ENCODE data around the gene P4HA1.
A peak's percentile ranks its signal among the peaks of the same experiment; 100 is the strongest.
"Not testable (repeated sequence)": the region's sequence is repeated elsewhere in the genome, so short reads cannot be mapped to it uniquely, and the experiment has no call there.

P4HA1 gene

GRCh38 chr10:73096449-73097304 is at the start of gene P4HA1:
TSS of gene P4HA1 (minus strand) at chr10:73096866. CDS start at chr10:73074883, 21,983 bp downstream.
- peak; percentile 95 for DNase-seq (ENCODE audit: low spot score)

- DNase-seq (ENCODE audit: low spot score), result no peak
Observed at GRCh38 chr10:73141603-73142002, 44.9 kb upstream of the P4HA1 start.

DNA sequence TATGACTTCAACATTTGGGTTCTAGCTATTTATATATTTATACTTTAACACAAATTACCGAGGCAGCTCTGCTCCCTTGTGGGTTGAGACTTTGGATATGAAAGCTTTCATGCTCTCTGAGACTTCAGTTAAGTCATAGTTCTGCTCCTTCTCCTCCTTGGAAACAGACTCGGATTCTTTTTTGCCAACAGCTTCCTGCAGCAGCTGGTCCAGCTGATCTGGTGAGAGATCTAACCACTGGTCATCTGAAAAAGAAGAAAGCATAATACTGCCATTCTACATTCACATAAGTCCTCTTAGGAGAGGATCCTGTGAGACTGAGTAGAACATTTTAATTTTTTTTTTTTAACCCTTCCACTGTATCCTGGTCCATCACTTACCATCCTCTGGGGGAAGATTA is 42.6 kb upstream of the P4HA1 start:
- no peak for DNase-seq (ENCODE audit: low spot score)

- no peak for DNase-seq (ENCODE audit: low spot score)
Observed at GRCh38 chr10:73136627-73137026, 40.0 kb upstream of the P4HA1 start.

DNA sequence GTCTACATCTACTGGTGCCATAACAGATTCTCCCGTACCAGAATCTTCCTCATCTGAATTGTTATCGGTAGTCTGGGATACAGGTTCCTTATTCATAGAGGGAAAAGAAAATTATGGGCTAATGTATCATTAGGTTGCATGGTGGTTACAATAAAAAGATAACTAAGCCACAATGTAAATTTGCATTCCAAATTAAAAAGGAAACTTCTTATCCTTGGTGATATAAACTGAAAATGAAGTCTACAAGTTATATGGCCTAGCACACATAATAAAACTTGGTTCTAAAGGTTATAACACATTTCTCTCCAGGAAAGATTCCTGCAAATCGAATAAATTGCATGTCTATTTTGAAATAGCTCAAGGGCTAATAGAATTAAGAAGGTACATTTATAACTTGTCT is 38.1 kb upstream of the P4HA1 start:
- no peak for DNase-seq (ENCODE audit: low spot score)

DNA sequence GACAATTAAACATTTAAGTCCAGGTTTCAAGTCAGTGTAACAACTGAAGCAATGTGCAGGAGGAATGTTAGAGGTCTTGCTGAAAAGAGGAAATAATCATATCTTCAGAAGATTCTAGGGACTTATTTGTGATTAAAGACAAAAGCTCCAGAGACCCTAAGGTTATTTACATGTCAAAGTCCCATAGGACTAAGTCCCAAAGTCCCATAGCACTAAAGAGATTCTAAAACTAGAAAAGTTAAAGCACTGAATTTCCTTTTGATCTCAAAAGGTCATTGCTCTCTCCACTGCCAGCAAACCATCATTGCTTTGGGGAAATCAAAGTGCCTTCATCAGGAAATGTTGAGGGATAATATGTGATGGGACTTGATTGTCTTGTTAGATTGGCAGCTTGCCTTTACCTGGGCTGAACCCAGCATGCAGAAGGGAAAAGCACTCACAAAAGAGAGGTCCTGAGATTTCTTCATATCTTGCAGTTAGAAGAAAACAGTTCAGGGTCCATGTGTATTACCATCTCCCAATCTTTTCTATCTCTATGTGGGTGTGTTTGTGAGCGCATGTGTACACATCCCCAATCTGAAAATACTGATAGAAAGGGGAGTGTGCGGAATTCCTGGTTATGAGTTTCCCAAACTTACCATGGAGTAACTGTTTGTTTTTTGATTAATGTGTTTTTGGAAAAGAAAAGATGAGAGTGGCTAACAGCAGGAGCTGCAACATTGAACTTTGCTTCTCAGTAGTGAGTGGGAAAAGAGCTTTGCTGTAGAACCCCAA is 35.4 kb upstream of the P4HA1 start:
- DNase-seq (ENCODE audit: low spot score), result no peak

- peak; percentile 14 for DNase-seq (ENCODE audit: low spot score)
Observed at GRCh38 chr10:73131301-73131700, 34.6 kb upstream of the P4HA1 start.

DNA sequence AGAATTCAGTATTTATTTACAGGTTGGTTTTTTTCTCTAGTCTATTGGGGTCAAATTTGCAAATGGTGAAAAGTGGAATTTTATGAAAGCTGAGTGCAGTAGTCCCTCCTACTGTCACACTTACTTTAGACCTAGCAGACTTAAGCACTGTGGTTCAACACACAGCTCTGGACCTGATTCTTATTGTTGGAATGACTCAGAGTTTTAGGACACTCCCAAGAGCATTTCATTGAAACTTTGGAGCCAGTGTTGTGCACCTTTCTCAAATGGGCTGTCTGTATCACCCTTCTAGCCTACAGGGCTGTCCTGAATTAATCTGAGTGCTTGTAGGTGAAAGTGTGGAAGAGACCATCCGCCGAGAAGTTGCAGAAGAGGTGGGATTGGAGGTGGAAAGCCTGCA is 29.7 kb upstream of the P4HA1 start:
- no peak for DNase-seq (ENCODE audit: low spot score)

DNA sequence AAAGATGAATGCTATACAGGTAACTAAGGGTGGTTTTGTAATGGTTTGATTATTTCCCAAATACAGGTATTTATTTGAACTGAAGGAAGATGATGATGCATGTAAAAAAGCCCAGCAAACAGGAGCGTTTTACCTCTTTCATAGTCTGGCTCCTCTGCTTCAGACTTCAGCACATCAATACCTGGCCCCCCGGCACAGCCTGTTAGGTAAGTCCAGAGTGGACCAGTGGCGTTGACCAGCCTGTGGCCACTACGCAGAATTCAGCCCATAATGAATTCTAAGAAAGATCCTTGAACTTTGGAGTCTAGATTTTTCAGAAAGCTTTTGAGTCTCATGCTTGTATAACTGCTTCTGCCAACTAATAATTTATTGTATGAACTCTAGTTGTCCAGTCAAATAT is 23.3 kb upstream of the P4HA1 start:
- DNase-seq (ENCODE audit: low spot score), result no peak

DNA sequence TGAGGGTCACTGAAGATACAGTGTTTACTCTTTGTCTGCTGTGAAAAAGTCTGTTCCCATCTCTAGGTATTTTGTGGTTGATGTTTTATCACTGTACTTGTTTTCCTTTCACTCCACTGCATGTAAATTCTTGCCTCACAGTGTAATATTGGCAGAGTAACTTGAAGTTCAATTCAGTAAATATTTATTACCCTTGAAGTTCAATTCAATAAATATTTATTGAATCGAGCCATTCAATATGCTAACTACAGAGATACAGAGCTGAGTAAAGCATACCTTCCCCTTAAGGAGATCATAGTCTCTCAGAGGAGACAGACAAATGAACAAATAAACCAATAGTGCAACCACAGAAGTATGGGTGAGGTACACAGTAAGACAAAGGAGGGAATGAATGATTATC is 22.8 kb upstream of the P4HA1 start:
- no peak for DNase-seq (ENCODE audit: low spot score)

DNA sequence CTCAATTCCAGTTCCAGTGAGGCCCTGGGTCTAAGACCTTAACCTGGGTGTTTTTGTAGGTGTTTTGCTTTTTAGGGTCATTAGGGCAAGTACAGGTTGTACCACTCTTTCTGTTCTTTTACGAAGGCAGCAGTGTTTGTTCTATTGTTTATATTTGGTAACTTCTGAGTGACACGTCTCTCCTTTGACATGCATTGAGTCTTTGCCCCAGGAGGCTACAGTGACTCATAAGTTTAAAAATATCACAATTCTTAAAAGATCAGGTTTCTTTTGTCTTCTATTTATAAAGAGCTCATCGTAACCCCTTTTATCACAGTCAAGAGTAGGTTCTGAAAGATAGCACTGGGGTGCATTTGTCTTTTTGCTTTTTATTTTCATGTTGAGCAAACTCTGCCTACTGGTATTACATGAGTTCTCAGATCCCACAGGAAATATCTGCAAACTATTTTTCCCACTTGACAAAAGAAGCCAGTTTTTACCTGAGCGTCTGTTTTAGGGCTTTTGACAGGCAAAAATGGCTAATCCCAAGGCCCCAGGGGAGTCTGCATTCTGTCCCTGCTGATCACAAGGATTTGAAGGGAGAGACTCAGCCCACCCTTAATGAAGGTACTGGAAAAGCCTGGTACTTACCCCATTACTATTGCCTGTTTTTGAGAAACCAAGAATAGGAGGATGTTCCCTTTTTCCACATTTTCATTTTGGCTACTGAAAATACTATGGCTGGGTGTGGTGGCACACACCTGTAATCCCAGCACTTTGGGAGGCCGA is 21.5 kb upstream of the P4HA1 start:
- DNase-seq (ENCODE audit: low spot score), result peak; percentile 69

- DNase-seq (ENCODE audit: low spot score), result no peak
Observed at GRCh38 chr10:73116017-73116416, 19.4 kb upstream of the P4HA1 start.

GRCh38 chr10:73113551-73113950 is 16.9 kb upstream of the P4HA1 start:
- peak; percentile 59 for DNase-seq (ENCODE audit: low spot score)

DNA sequence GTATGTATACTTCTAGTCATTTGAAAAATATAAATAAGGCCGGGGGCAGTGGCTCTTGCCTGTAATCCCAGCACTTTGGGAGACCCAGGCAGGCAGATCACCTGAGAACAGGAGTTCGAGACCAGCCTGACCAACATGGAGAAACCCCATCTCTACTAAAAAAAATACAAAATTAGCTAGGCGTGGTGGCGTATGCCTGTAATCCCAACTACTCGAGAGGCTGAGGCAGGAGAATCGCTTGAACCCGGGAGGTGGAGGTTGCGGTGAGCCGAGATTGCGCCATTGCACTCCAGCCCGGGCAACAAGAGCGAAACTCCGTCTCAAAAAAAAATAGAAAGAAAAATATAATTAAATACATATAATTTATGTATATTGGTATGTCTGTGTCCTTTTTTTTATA is 15.4 kb upstream of the P4HA1 start:
- not testable (repeated sequence) for DNase-seq (ENCODE audit: low spot score)

DNA sequence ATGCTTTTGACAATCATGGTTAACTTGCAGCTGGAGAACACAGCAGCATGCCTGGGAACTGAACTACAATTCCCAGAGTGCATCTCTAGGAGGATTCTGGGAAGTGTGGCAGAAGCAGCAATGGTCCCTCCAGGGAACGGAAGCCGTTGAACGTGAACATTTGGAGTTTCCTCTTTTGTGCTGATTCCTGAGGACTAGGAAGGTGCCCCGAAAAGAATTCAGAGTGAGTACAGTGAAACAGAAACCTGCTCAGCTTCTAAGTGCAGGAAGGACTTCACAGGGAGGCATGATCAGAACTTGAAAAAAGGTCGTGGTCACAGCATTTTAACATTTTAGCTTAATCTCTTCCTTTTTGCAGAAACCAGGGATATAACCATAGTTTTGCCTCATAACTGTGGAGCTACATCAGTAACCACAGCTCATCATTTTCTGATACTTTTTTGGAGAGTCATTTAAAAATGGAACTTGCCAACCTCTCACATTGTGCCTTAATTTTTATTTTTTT is 13.7 kb upstream of the P4HA1 start, which contains the start of gene NUDT13:
Gene NUDT13 (plus strand): TSS at position 111 of the 505 bp plus-strand sequence. CDS start 3,911 bp downstream, outside the sequence.
- peak; percentile 88 for DNase-seq (ENCODE audit: low spot score)

GRCh38 chr10:73109248-73109652 is 12.6 kb upstream of the P4HA1 start:
- DNase-seq (ENCODE audit: low spot score), result not testable (repeated sequence)

GRCh38 chr10:73106301-73106700 is 9.6 kb upstream of the P4HA1 start:
- DNase-seq (ENCODE audit: low spot score), result no peak

DNA sequence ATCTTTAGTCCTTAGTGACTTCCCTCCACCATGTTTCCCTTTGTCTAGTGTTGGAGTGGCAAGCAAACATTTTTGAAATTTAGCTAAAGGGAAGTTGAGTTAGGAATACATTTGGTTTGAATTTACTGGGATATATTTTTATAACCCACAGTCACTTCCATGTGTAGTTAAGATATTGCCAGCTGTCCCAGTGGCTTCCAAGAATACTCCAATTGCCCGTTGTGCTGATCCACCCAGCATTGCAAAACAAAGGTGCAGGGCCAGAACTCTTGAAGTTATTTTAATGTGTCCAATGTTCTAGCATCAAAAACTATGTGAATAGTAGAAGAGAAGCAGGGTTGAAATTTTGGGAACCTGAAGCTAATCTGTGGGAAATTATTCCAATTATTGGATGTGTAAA is 2.5 kb upstream of the P4HA1 start:
- DNase-seq (ENCODE audit: low spot score), result no peak

DNA sequence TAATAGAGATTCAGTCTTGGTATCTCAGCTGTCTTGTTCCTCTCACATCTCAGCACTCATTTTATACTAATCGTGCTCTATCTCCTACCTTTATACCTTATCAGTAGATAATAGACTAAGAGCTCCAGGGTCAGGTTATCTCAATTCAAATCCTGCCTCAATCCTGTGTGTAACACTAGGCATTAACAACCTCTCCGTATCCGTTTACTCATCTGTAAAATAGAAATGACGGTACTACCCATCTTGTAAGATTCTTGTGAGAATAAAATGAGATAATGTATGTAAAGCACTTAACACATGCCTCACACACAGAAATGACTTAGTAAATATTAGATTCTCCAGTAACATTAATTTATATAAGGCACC is 622 bp upstream of the P4HA1 start:
- no peak for DNase-seq (ENCODE audit: low spot score)

DNA sequence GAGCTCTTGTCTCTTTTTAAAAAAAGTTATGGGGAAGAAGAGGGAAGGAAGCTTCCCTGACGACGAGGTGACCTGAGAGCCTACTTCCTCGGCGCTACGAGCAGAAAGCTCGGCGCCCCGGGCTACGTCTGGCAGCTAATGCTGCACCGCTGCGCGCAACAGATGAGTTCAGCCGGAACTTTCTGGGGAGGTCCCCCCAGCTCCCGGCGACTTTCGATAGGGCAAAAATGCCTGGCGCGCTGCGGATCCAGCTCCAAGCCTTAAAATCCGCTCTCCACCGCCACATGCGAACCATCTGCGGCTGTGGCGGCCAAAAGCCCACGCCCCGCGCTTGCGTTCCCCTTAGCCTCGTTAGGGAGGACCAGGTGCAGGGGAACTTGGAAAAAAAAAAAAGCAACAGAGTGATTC is 621 bp downstream of the P4HA1 start:
- DNase-seq (ENCODE audit: low spot score), result peak; percentile 74

DNA sequence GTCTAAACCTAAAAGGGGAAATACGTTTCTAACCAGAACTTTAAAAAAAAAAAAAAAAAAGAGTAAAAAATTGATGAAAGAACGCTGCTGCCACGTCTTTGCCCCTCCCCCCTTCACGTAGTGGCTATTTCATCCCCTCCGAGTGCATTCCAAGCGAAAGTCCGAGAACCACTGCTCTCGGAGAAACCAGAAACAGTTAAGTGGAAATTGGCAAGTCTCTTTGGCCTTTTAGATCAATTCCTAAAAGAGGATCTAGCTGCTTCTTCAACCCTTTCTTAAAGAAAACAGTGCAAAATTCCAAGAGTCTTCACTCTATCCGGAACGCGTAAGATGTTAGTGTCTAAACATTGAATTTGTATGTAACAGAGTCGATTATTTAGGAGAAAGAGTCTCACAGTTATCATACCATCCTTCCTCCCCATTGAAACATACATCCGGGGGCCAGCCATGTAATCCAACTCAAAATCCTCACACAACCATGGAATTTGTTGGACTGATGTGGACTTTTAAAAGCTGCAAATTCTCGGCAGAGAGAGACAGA is 1.1 kb downstream of the P4HA1 start:
- peak; percentile 77 for DNase-seq (ENCODE audit: low spot score)

DNA sequence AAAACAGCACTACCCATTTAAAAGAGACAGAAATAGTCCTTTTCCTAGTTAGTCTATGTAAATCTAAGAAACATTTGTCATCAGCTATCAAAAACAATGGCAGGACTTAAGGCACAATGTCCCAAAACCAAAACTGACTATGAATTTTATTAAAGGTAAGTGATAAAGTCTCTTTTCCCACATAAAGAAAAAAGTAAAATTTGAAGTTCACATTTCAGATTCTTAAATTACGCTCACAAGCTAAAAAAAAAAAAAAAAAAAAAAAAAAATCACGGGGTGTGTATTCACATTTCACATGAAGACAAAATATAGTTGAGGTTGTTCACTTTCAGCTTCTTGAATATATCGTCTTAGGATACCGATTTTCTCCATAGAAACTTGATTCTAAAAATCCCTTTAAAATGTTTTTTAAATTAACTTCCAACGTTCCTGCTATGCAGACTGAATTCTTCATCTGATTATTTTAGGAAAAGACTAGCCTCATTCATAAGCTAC is 1.6 kb downstream of the P4HA1 start:
- DNase-seq (ENCODE audit: low spot score), result peak; percentile 45

Data from RKO (cell line).